Thyroid gland (tissue), 4 donors: ENCODE results near the gene ZNF594.
"Not testable (repeated sequence)": the region's sequence is repeated elsewhere in the genome, so short reads cannot be mapped to it uniquely, and the experiment has no call there.

Experiments used
- CTCF ChIP-seq, 6 experiments: fragments of 200-600 bp in 3 of 6; fragments of 450-650 bp in 3 of 6; sonication (generic) in 3 of 6; IDR thresholded peaks; one replicate each; pipeline ENCODE4 v1.5.1; 2016 to 2019; ENCODE audit warnings: antibody characterized with exemption in 6 of 6, mild to moderate bottlenecking in 2 of 6, inconsistent platforms in 1 of 6, moderate library complexity in 1 of 6
- POLR2A ChIP-seq, 2 donors: fragments of 450-650 bp; IDR thresholded peaks; one replicate each; pipeline ENCODE4 v1.6.1; 2017; ENCODE audit warnings: antibody characterized with exemption in 2 of 2, mild to moderate bottlenecking in 2 of 2, moderate library complexity in 1 of 2

- TF ChIP-seq CTCF, POLR2A (IDR thresholded peaks at IDR 0.05): not testable (repeated sequence)
Observed at GRCh38 chr17:5175027-5175426, 16.6 kb downstream of the ZNF594 start.
